HepG2 (cell line): Measurements from ENCODE around the gene COPA. TPM values are rescaled to one million over a fixed set of nuclear protein-coding genes. Genes with fewer than 3 reads are reported as not detected.

ENCODE experiments used
- AGO1 ChIP-seq: fragments of 200-400 bp; formaldehyde crosslinking; IDR thresholded peaks from 2 replicates; pipeline ENCODE4 v1.6.1; 2017; ENCODE audit warnings: mild to moderate bottlenecking, low read depth, low read length, moderate library complexity; ENCODE audit not compliant: poor library complexity, severe bottlenecking
- CC2D1A ChIP-seq: sonication (generic); formaldehyde crosslinking; IDR thresholded peaks from 2 replicates; pipeline ENCODE4 v1.8.1; 2023; ENCODE audit warnings: mild to moderate bottlenecking, missing genetic modification reagents
- ERF ChIP-seq: IDR thresholded peaks from 2 replicates; pipeline ENCODE4 v1.6.1; 2018; ENCODE audit warnings: missing biosample characterization, missing genetic modification reagents
- GATAD2A ChIP-seq: IDR thresholded peaks from 2 replicates; pipeline ENCODE4 v1.6.1; 2016
- GLI4 ChIP-seq: sonication (generic); formaldehyde crosslinking; IDR thresholded peaks from 2 replicates; pipeline ENCODE4 v1.5.1; 2020; ENCODE audit warnings: missing genetic modification reagents, mild to moderate bottlenecking, moderate library complexity, borderline replicate concordance
- GTF2F1 ChIP-seq: fragments of 150-350 bp; IDR thresholded peaks from 2 replicates; pipeline ENCODE4 v1.6.1; 2014; ENCODE audit warnings: low read length
- HOXD1 ChIP-seq: sonication (generic); formaldehyde crosslinking; IDR thresholded peaks from 2 replicates; pipeline ENCODE4 v1.5.0; 2020; ENCODE audit warnings: missing genetic modification reagents
- JUNB ChIP-seq: sonication (generic); formaldehyde crosslinking; IDR thresholded peaks from 2 replicates; pipeline ENCODE4 v1.8.0; 2022; ENCODE audit warnings: missing genetic modification reagents, mild to moderate bottlenecking, borderline replicate concordance
- KLF9 ChIP-seq: IDR thresholded peaks from 2 replicates; pipeline ENCODE4 v1.6.1; 2016; ENCODE audit warnings: low read depth
- MED8 ChIP-seq: sonication (generic); formaldehyde crosslinking; IDR thresholded peaks from 2 replicates; pipeline ENCODE4 v1.8.1; 2023; ENCODE audit warnings: mild to moderate bottlenecking, missing genetic modification reagents; ENCODE audit not compliant: insufficient replicate concordance
- MEF2D ChIP-seq: sonication (generic); formaldehyde crosslinking; IDR thresholded peaks from 2 replicates; pipeline ENCODE4 v1.5.1; 2020; ENCODE audit warnings: mild to moderate bottlenecking, missing genetic modification reagents
- SIX1 ChIP-seq: sonication (generic); formaldehyde crosslinking; IDR thresholded peaks from 2 replicates; pipeline ENCODE4 v1.4.0; 2020; ENCODE audit warnings: missing genetic modification reagents, borderline replicate concordance
- SSRP1 ChIP-seq: IDR thresholded peaks from 2 replicates; pipeline ENCODE4 v1.6.1; 2016; ENCODE audit warnings: control low read depth
- THYN1 ChIP-seq: sonication (generic); formaldehyde crosslinking; IDR thresholded peaks from 2 replicates; pipeline ENCODE4 v1.8.1; 2023; ENCODE audit warnings: low read depth, mild to moderate bottlenecking, moderate library complexity, missing genetic modification reagents, borderline replicate concordance
- ZGPAT ChIP-seq: IDR thresholded peaks from 2 replicates; pipeline ENCODE4 v1.6.1; 2016; ENCODE audit warnings: mild to moderate bottlenecking
- ZNF33B ChIP-seq: sonication (generic); formaldehyde crosslinking; IDR thresholded peaks from 2 replicates; pipeline ENCODE4 v1.5.1; 2020; ENCODE audit warnings: mild to moderate bottlenecking, missing genetic modification reagents
- ZNF580 ChIP-seq: IDR thresholded peaks from 2 replicates; pipeline ENCODE4 v1.6.1; 2016; ENCODE audit warnings: low read depth, borderline replicate concordance
- ZNF639 ChIP-seq: conservative IDR thresholded peaks from 2 replicates; pipeline ENCODE4 v1.6.1; 2018; ENCODE audit warnings: missing genetic modification reagents
- ZNF772 ChIP-seq: sonication (generic); formaldehyde crosslinking; IDR thresholded peaks from 2 replicates; pipeline ENCODE4 v1.5.0; 2020; ENCODE audit warnings: mild to moderate bottlenecking, missing genetic modification reagents
- ZNF788 ChIP-seq: sonication (generic); formaldehyde crosslinking; IDR thresholded peaks from 2 replicates; pipeline ENCODE4 v1.5.0; 2020; ENCODE audit warnings: mild to moderate bottlenecking, missing genetic modification reagents, borderline replicate concordance
- ZNF883 ChIP-seq: sonication (generic); formaldehyde crosslinking; IDR thresholded peaks from 2 replicates; pipeline ENCODE4 v1.5.1; 2020; ENCODE audit warnings: mild to moderate bottlenecking, missing genetic modification reagents; ENCODE audit errors: not compliant biosample characterization
- polyA plus RNA-seq, 8 experiments: library from polyadenylated mRNA; depleted of rRNA in 3 of 8; stranded (reverse) in 7 of 8; unstranded in 1 of 8; fragments of >200 nt; fragmentation: Illumina TruSeq in 4 of 8; extraction: Trizol in 4 of 8; gene quantifications; 2 replicates each; pipeline versions ENCODE4 v1.2.1 to v1.2.3, GENCODE V29; 2011 to 2016; ENCODE audit warnings: low read depth in 4 of 8, missing spikeins in 1 of 8, mixed read lengths in 1 of 8; ENCODE audit not compliant: insufficient read depth in 1 of 8
- total RNA-seq, 5 experiments: library from RNA; depleted of rRNA; stranded (reverse); fragments of >200 nt; fragmentation: Illumina TruSeq; extraction: Trizol; gene quantifications; 2 replicates each; pipeline ENCODE4 v1.2.3, GENCODE V29; 2016; ENCODE audit warnings: low read depth in 1 of 5
- TF ChIP-seq, protein P1 (sequence below): fragments of 450-650 bp; IDR thresholded peaks from 2 replicates; pipeline ENCODE4 v1.6.1; 2017; ENCODE audit warnings: mild to moderate bottlenecking
- TF ChIP-seq, protein P2 (sequence below): IDR thresholded peaks from 2 replicates; pipeline ENCODE4 v1.6.1; 2016; ENCODE audit warnings: control low read depth

The COPA gene
- total and polyA plus RNA-seq, 2 of the 13 experiments (the other 11 are each of a cell fraction or from before 2014, with no cell fraction given), result 160 to 197 TPM

GRCh38 chr1:160342953-160343869 lies at the start of gene COPA, which contains the start of gene NCSTN (continued):
- TF ChIP-seq, protein P1, sequence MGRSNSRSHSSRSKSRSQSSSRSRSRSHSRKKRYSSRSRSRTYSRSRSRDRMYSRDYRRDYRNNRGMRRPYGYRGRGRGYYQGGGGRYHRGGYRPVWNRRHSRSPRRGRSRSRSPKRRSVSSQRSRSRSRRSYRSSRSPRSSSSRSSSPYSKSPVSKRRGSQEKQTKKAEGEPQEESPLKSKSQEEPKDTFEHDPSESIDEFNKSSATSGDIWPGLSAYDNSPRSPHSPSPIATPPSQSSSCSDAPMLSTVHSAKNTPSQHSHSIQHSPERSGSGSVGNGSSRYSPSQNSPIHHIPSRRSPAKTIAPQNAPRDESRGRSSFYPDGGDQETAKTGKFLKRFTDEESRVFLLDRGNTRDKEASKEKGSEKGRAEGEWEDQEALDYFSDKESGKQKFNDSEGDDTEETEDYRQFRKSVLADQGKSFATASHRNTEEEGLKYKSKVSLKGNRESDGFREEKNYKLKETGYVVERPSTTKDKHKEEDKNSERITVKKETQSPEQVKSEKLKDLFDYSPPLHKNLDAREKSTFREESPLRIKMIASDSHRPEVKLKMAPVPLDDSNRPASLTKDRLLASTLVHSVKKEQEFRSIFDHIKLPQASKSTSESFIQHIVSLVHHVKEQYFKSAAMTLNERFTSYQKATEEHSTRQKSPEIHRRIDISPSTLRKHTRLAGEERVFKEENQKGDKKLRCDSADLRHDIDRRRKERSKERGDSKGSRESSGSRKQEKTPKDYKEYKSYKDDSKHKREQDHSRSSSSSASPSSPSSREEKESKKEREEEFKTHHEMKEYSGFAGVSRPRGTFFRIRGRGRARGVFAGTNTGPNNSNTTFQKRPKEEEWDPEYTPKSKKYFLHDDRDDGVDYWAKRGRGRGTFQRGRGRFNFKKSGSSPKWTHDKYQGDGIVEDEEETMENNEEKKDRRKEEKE, result no peak
- TF ChIP-seq SSRP1 (CRISPR knock-in tag) (0 out of 2 replicates have a peak, but pooled peaks have one; percentile 34), ZGPAT (CRISPR knock-in tag) (peak; percentile 85), THYN1 (CRISPR knock-in tag) (no peak), KLF9 (0 out of 2 replicates have a peak, but pooled peaks have one; percentile 60), ERF (CRISPR knock-in tag) (peak; percentile 64), JUNB (peak; percentile 40; the same call in 1 of the 2 replicates), GATAD2A (CRISPR knock-in tag) (peak; percentile 60), SIX1 (peak; percentile 26; the same call in 1 of the 2 replicates), CC2D1A (CRISPR knock-in tag) (no peak), MEF2D (CRISPR knock-in tag) (peak; percentile 84), GTF2F1 (0 out of 2 replicates have a peak, but pooled peaks have one; percentile 18), ZNF772 (CRISPR knock-in tag) (peak; percentile 84), ZNF580 (CRISPR knock-in tag) (no peak), HOXD1 (CRISPR knock-in tag) (no peak), GLI4 (CRISPR knock-in tag) (peak; percentile 65; the same call in 1 of the 2 replicates), ZNF788 (peak; percentile 93), ZNF639 (CRISPR knock-in tag) (peak; percentile 71; the same call in 1 of the 2 replicates), ZNF883 (CRISPR knock-in tag) (peak; percentile 75), AGO1 (no peak), MED8 (CRISPR knock-in tag) (peak; percentile 86), ZNF33B (CRISPR knock-in tag) (peak; percentile 79)
- TF ChIP-seq, protein P2, sequence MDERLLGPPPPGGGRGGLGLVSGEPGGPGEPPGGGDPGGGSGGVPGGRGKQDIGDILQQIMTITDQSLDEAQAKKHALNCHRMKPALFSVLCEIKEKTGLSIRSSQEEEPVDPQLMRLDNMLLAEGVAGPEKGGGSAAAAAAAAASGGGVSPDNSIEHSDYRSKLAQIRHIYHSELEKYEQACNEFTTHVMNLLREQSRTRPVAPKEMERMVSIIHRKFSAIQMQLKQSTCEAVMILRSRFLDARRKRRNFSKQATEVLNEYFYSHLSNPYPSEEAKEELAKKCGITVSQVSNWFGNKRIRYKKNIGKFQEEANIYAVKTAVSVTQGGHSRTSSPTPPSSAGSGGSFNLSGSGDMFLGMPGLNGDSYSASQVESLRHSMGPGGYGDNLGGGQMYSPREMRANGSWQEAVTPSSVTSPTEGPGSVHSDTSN (CRISPR knock-in tag), result no peak
